HCT116 (cell line): ENCODE measurements around the gene USP12. TPM values are rescaled to one million over a fixed set of nuclear protein-coding genes. Genes with fewer than 3 reads are reported as not detected.

Source experiments
- ATAC-seq: fragments of 200-7000 bp; cut with Tn5 transposase; 2 replicates; pipeline ENCODE4 v1.9.1; 2020; ENCODE audit warnings: mild to moderate bottlenecking, moderate library complexity
- BruUV-seq: library from RNA; stranded (reverse); fragments of 400-500 nt; replicated peaks from 2 replicates; lab custom pipeline; 2021; lab: Mats Ljungman, UMichigan
- CTCF ChIA-PET: fragments of 300-600 bp; sonication (Branson Sonifier 250); formaldehyde crosslinking; loops from one replicate; lab custom pipeline; 2021; ENCODE audit warnings: antibody characterized with exemption; lab: Charles Lee
- POLR2A ChIA-PET: fragments of 300-600, 350-600 bp; sonication (Branson Sonifier 250); formaldehyde crosslinking; loops from one replicate; lab custom pipeline; 2021; ENCODE audit warnings: antibody characterized with exemption; lab: Charles Lee
- RAD21 ChIA-PET, 2 experiments: fragments of 300-600 bp; sonication (Branson Sonifier 250); formaldehyde crosslinking; loops; one replicate each; lab custom pipeline; 2023; ENCODE audit warnings: low total read pairs in 2 of 2; ENCODE audit not compliant: uncharacterized antibody in 2 of 2, unreplicated experiment in 2 of 2, low non-redundant PET in 1 of 2; lab: Charles Lee
- DNase-seq: peaks from one replicate; pipeline ENCODE4 v3.0.0-alpha.2; 2010; ENCODE audit warnings: low read depth, low spot score
- H2AFZ ChIP-seq: fragments of 200-600 bp; shearing (Covaris generic), sonication (generic); 2 replicates; pipeline ENCODE4 v1.6.1; 2017; ENCODE audit warnings: low read depth, mixed run types, mixed read lengths, antibody characterized with exemption, low read length; ENCODE audit not compliant: poor library complexity, severe bottlenecking
- H3K27ac ChIP-seq: 2 replicates; pipeline ENCODE4 v1.5.1; 2012; ENCODE audit warnings: low read depth, low read length
- H3K27me3 ChIP-seq: fragments of 200-600 bp; sonication (generic); 2 replicates; pipeline ENCODE4 v1.6.1; 2016; ENCODE audit warnings: mixed run types, low read length, mixed read lengths; ENCODE audit not compliant: insufficient read depth
- H3K36me3 ChIP-seq, 2 experiments: fragments of 200-500 bp in 1 of 2; fragments of 200-600 bp in 1 of 2; sonication (Bioruptor generic) in 1 of 2; sonication (generic) in 1 of 2; 2 replicates each; pipeline versions ENCODE4 v1.5.1 to v1.6.1; 2014 to 2016; ENCODE audit warnings: low read length in 2 of 2, inconsistent platforms in 1 of 2, mixed read lengths in 1 of 2, mixed run types in 1 of 2; ENCODE audit not compliant: insufficient read depth in 2 of 2, control insufficient read depth in 1 of 2
- H3K4me1 ChIP-seq, 2 experiments: fragments of 200-600 bp in 1 of 2; sonication (generic) in 1 of 2; 2 replicates each; pipeline versions ENCODE4 v1.5.1 to v1.6.1; 2012 to 2017; ENCODE audit warnings: low read length in 2 of 2, inconsistent platforms in 1 of 2, mild to moderate bottlenecking in 1 of 2, mixed read lengths in 1 of 2, mixed run types in 1 of 2, moderate library complexity in 1 of 2; ENCODE audit not compliant: insufficient read depth in 2 of 2, control insufficient read depth in 1 of 2
- H3K4me2 ChIP-seq: fragments of 200-600 bp; sonication (generic); 2 replicates; pipeline ENCODE4 v1.6.1; 2017; ENCODE audit warnings: mixed run types, low read length, mixed read lengths
- H3K4me3 ChIP-seq, 2 experiments: fragments of 200-600 bp in 1 of 2; sonication (generic) in 1 of 2; replicated peaks in 1 of 2; 2 replicates each; pipeline ENCODE4 v1.5.1; 2011 to 2016; ENCODE audit warnings: low read length in 2 of 2, control low read depth in 1 of 2, low read depth in 1 of 2, mild to moderate bottlenecking in 1 of 2, mixed read lengths in 1 of 2, mixed run types in 1 of 2
- H3K79me2 ChIP-seq: fragments of 200-600 bp; sonication (generic); 2 replicates; pipeline ENCODE4 v1.6.1; 2017; ENCODE audit warnings: mild to moderate bottlenecking, mixed run types, low read length, moderate library complexity, mixed read lengths; ENCODE audit not compliant: insufficient read depth
- H3K9ac ChIP-seq: fragments of 200-600 bp; sonication (generic); 2 replicates; pipeline ENCODE4 v1.6.1; 2016; ENCODE audit warnings: low read length, mixed read lengths
- H3K9me2 ChIP-seq: fragments of 200-600 bp; sonication (generic), shearing (Covaris generic); 2 replicates; pipeline ENCODE4 v1.6.1; 2017; ENCODE audit warnings: mixed run types, mild to moderate bottlenecking, moderate library complexity; ENCODE audit not compliant: insufficient read depth
- H3K9me3 ChIP-seq, 2 experiments: fragments of 200-500 bp in 1 of 2; fragments of 200-600 bp in 1 of 2; sonication (Bioruptor generic) in 1 of 2; sonication (generic) in 1 of 2; 2 replicates each; pipeline ENCODE4 v1.6.1; 2014 to 2017; ENCODE audit warnings: low read length in 2 of 2, mixed read lengths in 2 of 2, inconsistent platforms in 1 of 2, low read depth in 1 of 2, mild to moderate bottlenecking in 1 of 2, mixed run types in 1 of 2, moderate library complexity in 1 of 2; ENCODE audit not compliant: control insufficient read depth in 1 of 2, insufficient read depth in 1 of 2
- H4K20me1 ChIP-seq: fragments of 200-600 bp; sonication (generic), shearing (Covaris generic); 2 replicates; pipeline ENCODE4 v1.6.1; 2017; ENCODE audit warnings: mixed run types, mild to moderate bottlenecking, moderate library complexity; ENCODE audit not compliant: insufficient read depth
- CBX3 ChIP-seq: IDR thresholded peaks from 2 replicates; pipeline ENCODE4 v1.6.1; 2012; ENCODE audit warnings: low read depth
- CEBPB ChIP-seq: IDR thresholded peaks from 2 replicates; pipeline ENCODE4 v1.6.1; 2012; ENCODE audit warnings: low read depth
- EGR1 ChIP-seq: IDR thresholded peaks from 2 replicates; pipeline ENCODE4 v1.6.1; 2012; ENCODE audit warnings: low read depth
- ELF1 ChIP-seq: IDR thresholded peaks from 2 replicates; pipeline ENCODE4 v1.6.1; 2012; ENCODE audit warnings: low read depth, borderline replicate concordance
- EZH2 ChIP-seq: fragments of 200-600 bp; sonication (generic); IDR thresholded peaks from 2 replicates; pipeline ENCODE4 v1.6.1; 2017; ENCODE audit warnings: antibody characterized with exemption, mixed run types
- EZH2phosphoT487 ChIP-seq: fragments of 200-600 bp; IDR thresholded peaks from 2 replicates; pipeline ENCODE4 v1.6.1; 2018; ENCODE audit warnings: antibody characterized with exemption, borderline replicate concordance
- POLR2A ChIP-seq: IDR thresholded peaks from 2 replicates; pipeline ENCODE4 v1.7.0; 2011; ENCODE audit warnings: borderline replicate concordance; ENCODE audit not compliant: insufficient read depth, insufficient read length; ENCODE audit errors: extremely low read depth
- POLR2AphosphoS5 ChIP-seq: IDR thresholded peaks from 2 replicates; pipeline ENCODE4 v1.6.1; 2011; ENCODE audit warnings: mild to moderate bottlenecking, low read depth, low read length, moderate library complexity
- RAD21 ChIP-seq: IDR thresholded peaks from 2 replicates; pipeline ENCODE4 v1.6.1; 2012; ENCODE audit warnings: low read depth, mild to moderate bottlenecking
- SIN3A ChIP-seq: IDR thresholded peaks from 2 replicates; pipeline ENCODE4 v1.6.1; 2012; ENCODE audit warnings: low read depth
- SP1 ChIP-seq: IDR thresholded peaks from 2 replicates; pipeline ENCODE4 v1.6.1; 2012; ENCODE audit warnings: low read depth
- SRF ChIP-seq: IDR thresholded peaks from 2 replicates; pipeline ENCODE4 v1.6.1; 2012; ENCODE audit warnings: low read depth
- ZFX ChIP-seq: fragments of 450-650 bp; IDR thresholded peaks from 2 replicates; pipeline ENCODE4 v1.6.1; 2017
- intact Hi-C: fragments of 100-400 bp; cut with micrococcal nuclease; formaldehyde crosslinking; loops from 2 replicates; pipeline ENCODE4 v1.10.0; 2022
- total RNA-seq: library from RNA; stranded (reverse); gene quantifications from one replicate; pipeline ENCODE4 v1.2.1, GENCODE V29; 2021; ENCODE audit not compliant: unreplicated experiment
- TF ChIP-seq, protein P1 (sequence below): IDR thresholded peaks from 2 replicates; pipeline ENCODE4 v1.6.1; 2012
- TF ChIP-seq, protein P2 (sequence below): IDR thresholded peaks from 2 replicates; pipeline ENCODE4 v1.6.1; 2012; ENCODE audit warnings: low read depth
- TF ChIP-seq, protein P3 (sequence below), 3 experiments: fragments of 200-600 bp in 1 of 3; sonication (generic) in 1 of 3; IDR thresholded peaks in 2 of 3; conservative IDR thresholded peaks in 1 of 3; 2 replicates each; pipeline ENCODE4 v1.5.1; 2012 to 2017; ENCODE audit warnings: low read depth in 2 of 3, low read length in 2 of 3, antibody characterized with exemption in 1 of 3, borderline replicate concordance in 1 of 3, control low read depth in 1 of 3, mild to moderate bottlenecking in 1 of 3, mixed read lengths in 1 of 3, mixed run types in 1 of 3, moderate library complexity in 1 of 3; ENCODE audit not compliant: insufficient read depth in 1 of 3
- TF ChIP-seq, protein P4 (sequence below): IDR thresholded peaks from 2 replicates; pipeline ENCODE4 v1.6.1; 2012

Gene USP12
- total RNA-seq, 1 experiment from 2014 or later = 28.3 TPM

DNA sequence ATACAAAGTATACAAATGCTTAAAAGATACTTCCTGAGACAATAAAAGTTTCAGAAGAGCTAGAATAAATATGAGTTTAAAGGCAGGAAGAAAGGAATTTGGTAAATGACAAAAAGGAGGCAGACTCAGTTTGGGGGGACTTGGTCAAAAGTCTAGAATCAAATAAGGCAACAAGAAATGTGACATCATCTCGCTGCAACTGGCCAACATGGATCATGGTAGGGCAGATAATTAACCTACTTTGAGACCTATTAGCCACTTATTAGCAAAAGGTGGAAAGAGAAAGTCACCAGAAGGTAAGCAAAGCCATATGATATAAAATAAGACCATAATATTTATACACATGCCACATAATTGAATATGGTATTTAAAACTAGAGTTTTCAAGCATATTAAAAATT, 5.3 kb downstream of the USP12 start:
- RAD21 ChIA-PET = no interaction called here

More for the DNA sequence above, 5.3 kb downstream of the USP12 start:
- Histone ChIP-seq H3K4me3 (no peak overlapping the region), H3K9me3 (no peaks in the 10 kb centered on the region), H3K27ac (no peak overlapping the region), H3K36me3 (no peaks in the 10 kb centered on the region), H3K9me2 (no peaks in the 10 kb centered on the region), H3K4me1 (peaks cover 8 to 27% of the 10 kb centered on the region in 2 experiments; a peak in 3 of 4 replicates), H3K79me2 (peaks cover 98% of the 10 kb centered on the region), H3K27me3 (no peaks in the 10 kb centered on the region), H3K9ac (no peak overlapping the region), H2AFZ (no peak overlapping the region), H4K20me1 (peaks cover 20% of the 10 kb centered on the region), H3K4me2 (no peak overlapping the region)
- no peak for TF ChIP-seq SIN3A
- TF ChIP-seq, protein P1, sequence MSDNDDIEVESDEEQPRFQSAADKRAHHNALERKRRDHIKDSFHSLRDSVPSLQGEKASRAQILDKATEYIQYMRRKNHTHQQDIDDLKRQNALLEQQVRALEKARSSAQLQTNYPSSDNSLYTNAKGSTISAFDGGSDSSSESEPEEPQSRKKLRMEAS = no peak
- TF ChIP-seq, protein P2, sequence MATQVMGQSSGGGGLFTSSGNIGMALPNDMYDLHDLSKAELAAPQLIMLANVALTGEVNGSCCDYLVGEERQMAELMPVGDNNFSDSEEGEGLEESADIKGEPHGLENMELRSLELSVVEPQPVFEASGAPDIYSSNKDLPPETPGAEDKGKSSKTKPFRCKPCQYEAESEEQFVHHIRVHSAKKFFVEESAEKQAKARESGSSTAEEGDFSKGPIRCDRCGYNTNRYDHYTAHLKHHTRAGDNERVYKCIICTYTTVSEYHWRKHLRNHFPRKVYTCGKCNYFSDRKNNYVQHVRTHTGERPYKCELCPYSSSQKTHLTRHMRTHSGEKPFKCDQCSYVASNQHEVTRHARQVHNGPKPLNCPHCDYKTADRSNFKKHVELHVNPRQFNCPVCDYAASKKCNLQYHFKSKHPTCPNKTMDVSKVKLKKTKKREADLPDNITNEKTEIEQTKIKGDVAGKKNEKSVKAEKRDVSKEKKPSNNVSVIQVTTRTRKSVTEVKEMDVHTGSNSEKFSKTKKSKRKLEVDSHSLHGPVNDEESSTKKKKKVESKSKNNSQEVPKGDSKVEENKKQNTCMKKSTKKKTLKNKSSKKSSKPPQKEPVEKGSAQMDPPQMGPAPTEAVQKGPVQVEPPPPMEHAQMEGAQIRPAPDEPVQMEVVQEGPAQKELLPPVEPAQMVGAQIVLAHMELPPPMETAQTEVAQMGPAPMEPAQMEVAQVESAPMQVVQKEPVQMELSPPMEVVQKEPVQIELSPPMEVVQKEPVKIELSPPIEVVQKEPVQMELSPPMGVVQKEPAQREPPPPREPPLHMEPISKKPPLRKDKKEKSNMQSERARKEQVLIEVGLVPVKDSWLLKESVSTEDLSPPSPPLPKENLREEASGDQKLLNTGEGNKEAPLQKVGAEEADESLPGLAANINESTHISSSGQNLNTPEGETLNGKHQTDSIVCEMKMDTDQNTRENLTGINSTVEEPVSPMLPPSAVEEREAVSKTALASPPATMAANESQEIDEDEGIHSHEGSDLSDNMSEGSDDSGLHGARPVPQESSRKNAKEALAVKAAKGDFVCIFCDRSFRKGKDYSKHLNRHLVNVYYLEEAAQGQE = no peak
- no peak for TF ChIP-seq POLR2AphosphoS5
- no peak for TF ChIP-seq ELF1
- TF ChIP-seq EZH2 = no peak
- TF ChIP-seq EGR1 = no peak
- no peak for TF ChIP-seq CEBPB
- TF ChIP-seq CBX3 = no peak
- TF ChIP-seq ZFX = no peak
- TF ChIP-seq RAD21 = no peak
- TF ChIP-seq EZH2phosphoT487 = no peak
- TF ChIP-seq POLR2A = no peak
- TF ChIP-seq SP1 = no peak
- no peak for TF ChIP-seq SRF
- TF ChIP-seq, protein P3, sequence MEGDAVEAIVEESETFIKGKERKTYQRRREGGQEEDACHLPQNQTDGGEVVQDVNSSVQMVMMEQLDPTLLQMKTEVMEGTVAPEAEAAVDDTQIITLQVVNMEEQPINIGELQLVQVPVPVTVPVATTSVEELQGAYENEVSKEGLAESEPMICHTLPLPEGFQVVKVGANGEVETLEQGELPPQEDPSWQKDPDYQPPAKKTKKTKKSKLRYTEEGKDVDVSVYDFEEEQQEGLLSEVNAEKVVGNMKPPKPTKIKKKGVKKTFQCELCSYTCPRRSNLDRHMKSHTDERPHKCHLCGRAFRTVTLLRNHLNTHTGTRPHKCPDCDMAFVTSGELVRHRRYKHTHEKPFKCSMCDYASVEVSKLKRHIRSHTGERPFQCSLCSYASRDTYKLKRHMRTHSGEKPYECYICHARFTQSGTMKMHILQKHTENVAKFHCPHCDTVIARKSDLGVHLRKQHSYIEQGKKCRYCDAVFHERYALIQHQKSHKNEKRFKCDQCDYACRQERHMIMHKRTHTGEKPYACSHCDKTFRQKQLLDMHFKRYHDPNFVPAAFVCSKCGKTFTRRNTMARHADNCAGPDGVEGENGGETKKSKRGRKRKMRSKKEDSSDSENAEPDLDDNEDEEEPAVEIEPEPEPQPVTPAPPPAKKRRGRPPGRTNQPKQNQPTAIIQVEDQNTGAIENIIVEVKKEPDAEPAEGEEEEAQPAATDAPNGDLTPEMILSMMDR (IDR thresholded peaks at IDR 0.05 in 2 of 3, conservative IDR thresholded peaks at IDR 0.05 in 1 of 3; ENCODE audit: borderline replicate concordance in 1 of 3, insufficient read depth in 1 of 3, low read depth in 2 of 3, low read length in 2 of 3) = no peak
- TF ChIP-seq, protein P4, sequence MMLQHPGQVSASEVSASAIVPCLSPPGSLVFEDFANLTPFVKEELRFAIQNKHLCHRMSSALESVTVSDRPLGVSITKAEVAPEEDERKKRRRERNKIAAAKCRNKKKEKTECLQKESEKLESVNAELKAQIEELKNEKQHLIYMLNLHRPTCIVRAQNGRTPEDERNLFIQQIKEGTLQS = no peak
- intact Hi-C loops = no loop called here
- ChIA-PET CTCF (no interaction called here), POLR2A (no interaction called here)
- BruUV-seq = no TSS peak
- ATAC-seq (no peak), DNase-seq (no peak)
